Fibroblast of lung (primary cell): ENCODE measurements around the gene HEXIM1.

Experiments used
- EZH2 ChIP-seq: IDR thresholded peaks from 2 replicates; pipeline ENCODE4 v1.5.1; 2012; ENCODE audit warnings: low read length, control low read depth, mild to moderate bottlenecking; ENCODE audit errors: missing control alignments
- TF ChIP-seq, protein P1 (sequence below), 2 donors: IDR thresholded peaks in 1 of 2; conservative IDR thresholded peaks in 1 of 2; 1 replicate in 1 of 2; 2 replicates in 1 of 2; pipeline ENCODE4 v1.5.1; 2011 to 2012; ENCODE audit warnings: low read length in 2 of 2, control low read depth in 1 of 2, inconsistent platforms in 1 of 2, low read depth in 1 of 2, mild to moderate bottlenecking in 1 of 2

DNA sequence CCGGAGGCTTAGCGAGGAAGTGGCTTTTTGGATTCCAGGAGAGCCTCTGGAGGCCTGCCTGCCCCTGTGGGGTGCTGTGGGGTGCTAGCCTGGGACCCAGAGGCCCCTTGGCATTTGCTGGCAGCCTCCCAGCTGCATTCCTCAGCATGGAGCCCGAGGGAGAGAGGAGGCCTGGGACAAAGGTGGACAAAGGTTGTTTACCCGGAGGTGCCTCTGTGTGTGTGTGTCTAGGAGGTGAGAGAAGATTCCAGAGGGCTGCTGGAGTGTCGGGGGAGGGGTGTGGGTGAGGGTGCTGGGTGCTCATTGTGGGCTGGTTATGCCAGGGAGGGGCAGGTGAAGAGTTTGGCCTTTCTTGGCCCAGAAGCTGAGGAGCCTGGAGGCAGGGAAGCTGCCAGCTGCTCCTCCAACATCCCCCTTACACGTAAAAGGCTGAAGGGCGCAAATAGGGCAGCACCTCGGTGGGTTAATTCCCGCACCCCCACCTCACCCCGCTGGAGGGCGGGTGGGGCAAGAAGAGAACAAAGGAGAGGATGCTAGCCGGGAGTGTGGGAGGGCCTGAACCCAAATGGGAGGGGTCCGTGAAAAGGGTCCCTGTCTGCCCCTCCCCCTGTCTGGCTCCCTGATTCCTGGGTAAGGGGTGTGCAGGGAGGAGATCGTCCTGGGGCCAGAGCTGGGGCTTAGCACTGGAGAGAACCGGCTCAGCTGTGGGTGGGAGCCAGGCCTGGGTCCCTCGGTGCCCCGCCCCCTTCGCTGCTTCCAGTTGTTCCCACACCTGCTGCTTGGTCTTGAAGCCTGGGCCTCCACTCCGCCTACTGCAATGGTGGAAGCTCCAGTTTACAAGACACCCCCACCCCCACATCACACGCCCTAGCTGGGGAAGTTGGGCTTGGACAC is 23.3 kb downstream of the HEXIM1 start:
- TF ChIP-seq, protein P1, sequence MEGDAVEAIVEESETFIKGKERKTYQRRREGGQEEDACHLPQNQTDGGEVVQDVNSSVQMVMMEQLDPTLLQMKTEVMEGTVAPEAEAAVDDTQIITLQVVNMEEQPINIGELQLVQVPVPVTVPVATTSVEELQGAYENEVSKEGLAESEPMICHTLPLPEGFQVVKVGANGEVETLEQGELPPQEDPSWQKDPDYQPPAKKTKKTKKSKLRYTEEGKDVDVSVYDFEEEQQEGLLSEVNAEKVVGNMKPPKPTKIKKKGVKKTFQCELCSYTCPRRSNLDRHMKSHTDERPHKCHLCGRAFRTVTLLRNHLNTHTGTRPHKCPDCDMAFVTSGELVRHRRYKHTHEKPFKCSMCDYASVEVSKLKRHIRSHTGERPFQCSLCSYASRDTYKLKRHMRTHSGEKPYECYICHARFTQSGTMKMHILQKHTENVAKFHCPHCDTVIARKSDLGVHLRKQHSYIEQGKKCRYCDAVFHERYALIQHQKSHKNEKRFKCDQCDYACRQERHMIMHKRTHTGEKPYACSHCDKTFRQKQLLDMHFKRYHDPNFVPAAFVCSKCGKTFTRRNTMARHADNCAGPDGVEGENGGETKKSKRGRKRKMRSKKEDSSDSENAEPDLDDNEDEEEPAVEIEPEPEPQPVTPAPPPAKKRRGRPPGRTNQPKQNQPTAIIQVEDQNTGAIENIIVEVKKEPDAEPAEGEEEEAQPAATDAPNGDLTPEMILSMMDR (conservative IDR thresholded peaks at IDR 0.05 in 1 of 2, IDR thresholded peaks at IDR 0.05 in 1 of 2; ENCODE audit: low read depth in 1 of 2, low read length in 2 of 2): no peak
- TF ChIP-seq EZH2: no peak
